ENCODE measurements around the gene HEMGN. TPM values are rescaled to one million over a fixed set of nuclear protein-coding genes. Genes with fewer than 3 reads are reported as not detected.
"Not testable (repeated sequence)": the region's sequence is repeated elsewhere in the genome, so short reads cannot be mapped to it uniquely, and the experiment has no call there.

The HEMGN gene
- total RNA-seq, 2 donors from 2014 or later: 1.9 to 2.1 TPM

GRCh38 chr9:97972753-97973152, 34.8 kb upstream of the HEMGN start:
- H3K9me3 Mint-ChIP-seq: peaks cover 0 to 5% of the 10 kb centered on the region in 2 donors
- no peak overlapping the region for H3K27ac Mint-ChIP-seq
- ATAC-seq (no peak), DNase-seq (ENCODE audit: low spot score in 2 of 2) (no peak)
- H3K36me3 Mint-ChIP-seq: peaks cover 0 to 6% of the 10 kb centered on the region in 2 donors

- Mint-ChIP-seq H3K36me3 (peaks cover 0 to 3% of the 10 kb centered on the region in 2 donors), H3K27ac (no peak overlapping the region), H3K9me3 (peaks cover 0 to 3% of the 10 kb centered on the region in 2 donors)
- no peak for DNase-seq (ENCODE audit: low spot score in 2 of 2)
- no peak for ATAC-seq
Measured at GRCh38 chr9:97970165-97970564, 32.2 kb upstream of the HEMGN start.

GRCh38 chr9:97969014-97969413, 31.0 kb upstream of the HEMGN start:
- H3K36me3 Mint-ChIP-seq: no peaks in the 10 kb centered on the region
- H3K9me3 Mint-ChIP-seq: no peaks in the 10 kb centered on the region
- H3K27ac Mint-ChIP-seq: no peak overlapping the region
- DNase-seq (ENCODE audit: low spot score in 2 of 2) (no peak), ATAC-seq (no peak)

- Mint-ChIP-seq H3K9me3 (no peaks in the 10 kb centered on the region), H3K36me3 (no peaks in the 10 kb centered on the region), H3K27ac (no peak overlapping the region)
- ATAC-seq: no peak
- DNase-seq (ENCODE audit: low spot score in 2 of 2): no peak
Measured at GRCh38 chr9:97966493-97966892, 28.5 kb upstream of the HEMGN start.

GRCh38 chr9:97964901-97965300, 26.9 kb upstream of the HEMGN start:
- no peak for ATAC-seq
- no peaks in the 10 kb centered on the region for H3K36me3 Mint-ChIP-seq
- no peak for DNase-seq (ENCODE audit: low spot score in 2 of 2)
- no peak overlapping the region for H3K27ac Mint-ChIP-seq
- no peaks in the 10 kb centered on the region for H3K9me3 Mint-ChIP-seq

- Mint-ChIP-seq H3K36me3 (no peaks in the 10 kb centered on the region), H3K27ac (no peak overlapping the region), H3K9me3 (no peaks in the 10 kb centered on the region)
- DNase-seq (ENCODE audit: low spot score in 2 of 2): no peak
- ATAC-seq: no peak
Measured at GRCh38 chr9:97963232-97963631, 25.3 kb upstream of the HEMGN start.

- ATAC-seq (no peak), DNase-seq (ENCODE audit: low spot score in 2 of 2) (no peak)
- Mint-ChIP-seq H3K27ac (no peak overlapping the region), H3K36me3 (no peaks in the 10 kb centered on the region), H3K9me3 (no peaks in the 10 kb centered on the region)
Measured at GRCh38 chr9:97962575-97962974, 24.6 kb upstream of the HEMGN start.

GRCh38 chr9:97962136-97962535, 24.2 kb upstream of the HEMGN start:
- no peak overlapping the region for H3K27ac Mint-ChIP-seq
- ATAC-seq (no peak), DNase-seq (ENCODE audit: low spot score in 2 of 2) (no peak)
- no peaks in the 10 kb centered on the region for H3K36me3 Mint-ChIP-seq
- no peaks in the 10 kb centered on the region for H3K9me3 Mint-ChIP-seq

GRCh38 chr9:97961361-97961760, 23.4 kb upstream of the HEMGN start:
- DNase-seq (ENCODE audit: low spot score in 2 of 2): no peak
- Mint-ChIP-seq H3K36me3 (no peaks in the 10 kb centered on the region), H3K27ac (no peak overlapping the region), H3K9me3 (no peaks in the 10 kb centered on the region)
- no peak for ATAC-seq

GRCh38 chr9:97960678-97961328, 22.8 kb upstream of the HEMGN start:
- not testable (repeated sequence) for DNase-seq (ENCODE audit: low spot score in 2 of 2); ATAC-seq

GRCh38 chr9:97959585-97959984, 21.6 kb upstream of the HEMGN start:
- no peak for DNase-seq (ENCODE audit: low spot score in 2 of 2)
- Mint-ChIP-seq H3K27ac (no peak overlapping the region), H3K9me3 (no peaks in the 10 kb centered on the region), H3K36me3 (no peaks in the 10 kb centered on the region)
- no peak for ATAC-seq

More at GRCh38 chr9:97960678-97961328, 22.8 kb upstream of the HEMGN start:
- H3K27ac Mint-ChIP-seq, H3K36me3 Mint-ChIP-seq, H3K9me3 Mint-ChIP-seq: not testable (repeated sequence)

GRCh38 chr9:97958812-97959511, 21.0 kb upstream of the HEMGN start:
- ATAC-seq (peak; percentile 40 to 71), DNase-seq (ENCODE audit: low spot score in 2 of 2) (no peak)
- Mint-ChIP-seq H3K27ac (peak overlapping the region in 1 of 2 donors; percentile 32), H3K36me3 (no peaks in the 10 kb centered on the region), H3K9me3 (no peaks in the 10 kb centered on the region)

GRCh38 chr9:97956331-97956730, 18.4 kb upstream of the HEMGN start:
- no peak overlapping the region for H3K27ac Mint-ChIP-seq
- H3K9me3 Mint-ChIP-seq: no peaks in the 10 kb centered on the region
- H3K36me3 Mint-ChIP-seq: no peaks in the 10 kb centered on the region
- ATAC-seq: peak in 1 of 2 donors; percentile 33
- no peak for DNase-seq (ENCODE audit: low spot score in 2 of 2)

GRCh38 chr9:97954550-97954989, 16.6 kb upstream of the HEMGN start:
- ATAC-seq (peak; percentile 95 to 98), DNase-seq (ENCODE audit: low spot score in 2 of 2) (peak; percentile 46 to 60)
- H3K36me3 Mint-ChIP-seq: peaks cover 0 to 5% of the 10 kb centered on the region in 2 donors
- no peaks in the 10 kb centered on the region for H3K9me3 Mint-ChIP-seq
- H3K27ac Mint-ChIP-seq: no peak overlapping the region

- not testable (repeated sequence) for DNase-seq (ENCODE audit: low spot score in 2 of 2); H3K9me3 Mint-ChIP-seq; ATAC-seq; H3K27ac Mint-ChIP-seq; H3K36me3 Mint-ChIP-seq
Measured at GRCh38 chr9:97950873-97951272, 12.9 kb upstream of the HEMGN start.

- H3K27ac Mint-ChIP-seq; H3K9me3 Mint-ChIP-seq; DNase-seq (ENCODE audit: low spot score in 2 of 2); H3K36me3 Mint-ChIP-seq; ATAC-seq: not testable (repeated sequence)
Measured at GRCh38 chr9:97947094-97947493, 9.1 kb upstream of the HEMGN start.

- not testable (repeated sequence) for ATAC-seq; H3K27ac Mint-ChIP-seq; DNase-seq (ENCODE audit: low spot score in 2 of 2); H3K36me3 Mint-ChIP-seq; H3K9me3 Mint-ChIP-seq
Measured at GRCh38 chr9:97945470-97945869, 7.5 kb upstream of the HEMGN start.

GRCh38 chr9:97944612-97945011, 6.6 kb upstream of the HEMGN start:
- no peak for ATAC-seq
- no peaks in the 10 kb centered on the region for H3K36me3 Mint-ChIP-seq
- no peaks in the 10 kb centered on the region for H3K9me3 Mint-ChIP-seq
- no peak for DNase-seq (ENCODE audit: low spot score in 2 of 2)
- no peak overlapping the region for H3K27ac Mint-ChIP-seq

Measured in activated naive CD4-positive, alpha-beta T cell treated with anti-CD3 and anti-CD28 coated beads, Interleukin-2, amount 50 U/mL, for 72 hours (primary cell).